Esophagus squamous epithelium (tissue), 5 donors: ENCODE data around the gene ABHD10. TPM values are rescaled to one million over a fixed set of nuclear protein-coding genes. Genes with fewer than 3 reads are reported as not detected.

ENCODE experiments used
- DNase-seq: peaks from one replicate; lab custom pipeline; 2025; lab: John Stamatoyannopoulos, UW
- H3K27ac ChIP-seq, 4 donors: fragments of 200-600 bp; sonication (generic); one replicate each; pipeline ENCODE4 v1.5.1; 2016 to 2019; ENCODE audit warnings: mild to moderate bottlenecking in 1 of 4
- H3K27me3 ChIP-seq, 4 donors: fragments of 200-600 bp; sonication (generic); 1 replicate in 3 of 4; 2 replicates in 1 of 4; pipeline versions ENCODE4 v1.5.1 to v1.6.0; 2017 to 2021; ENCODE audit warnings: antibody characterized with exemption in 1 of 4
- H3K36me3 ChIP-seq, 3 donors: fragments of 200-600 bp; sonication (generic); one replicate each; pipeline ENCODE4 v1.5.1; 2016 to 2019
- H3K4me1 ChIP-seq, 3 donors: fragments of 200-600 bp; sonication (generic); one replicate each; pipeline ENCODE4 v1.5.1; 2017 to 2019
- H3K4me3 ChIP-seq, 4 donors: fragments of 200-600 bp; sonication (generic); 1 replicate in 3 of 4; 2 replicates in 1 of 4; pipeline ENCODE4 v1.5.1; 2016 to 2019; ENCODE audit warnings: mild to moderate bottlenecking in 2 of 4, moderate library complexity in 1 of 4
- H3K9me3 ChIP-seq, 3 donors: fragments of 200-600 bp; sonication (generic); one replicate each; pipeline ENCODE4 v1.5.1; 2016 to 2019
- POLR2A ChIP-seq, 4 donors: fragments of 450-650 bp; IDR thresholded peaks; one replicate each; pipeline ENCODE4 v1.6.1; 2017; ENCODE audit warnings: antibody characterized with exemption in 4 of 4, mild to moderate bottlenecking in 4 of 4, moderate library complexity in 3 of 4
- WGBS, 2 donors: methylation state at CpG; one replicate each; pipeline ENCODE4 v1.1.5; 2018; 5-methylcytosine and 5-hydroxymethylcytosine counted together
- intact Hi-C: fragments of 100-400 bp; cut with DNase I; formaldehyde crosslinking; loops from one replicate; pipeline ENCODE4 v1.15.0; 2022
- total RNA-seq, 4 donors: library from RNA; depleted of rRNA; stranded (reverse); fragments of >200 nt; gene quantifications; one replicate each; pipeline ENCODE4 v1.1.0, GENCODE V29; 2016
- TF ChIP-seq, protein P1 (sequence below), 6 experiments: fragments of 450-650 bp in 4 of 6; fragments of 200-600 bp in 2 of 6; sonication (generic) in 2 of 6; IDR thresholded peaks; one replicate each; pipeline ENCODE4 v1.5.1; 2016 to 2019; ENCODE audit warnings: antibody characterized with exemption in 6 of 6, mild to moderate bottlenecking in 4 of 6, moderate library complexity in 4 of 6
- donor health status: DM: yes; HTN: yes; CAD: no.

The ABHD10 gene
- total RNA-seq, 4 donors from 2014 or later = 10.2 to 22.5 (median 13.1) TPM

DNA sequence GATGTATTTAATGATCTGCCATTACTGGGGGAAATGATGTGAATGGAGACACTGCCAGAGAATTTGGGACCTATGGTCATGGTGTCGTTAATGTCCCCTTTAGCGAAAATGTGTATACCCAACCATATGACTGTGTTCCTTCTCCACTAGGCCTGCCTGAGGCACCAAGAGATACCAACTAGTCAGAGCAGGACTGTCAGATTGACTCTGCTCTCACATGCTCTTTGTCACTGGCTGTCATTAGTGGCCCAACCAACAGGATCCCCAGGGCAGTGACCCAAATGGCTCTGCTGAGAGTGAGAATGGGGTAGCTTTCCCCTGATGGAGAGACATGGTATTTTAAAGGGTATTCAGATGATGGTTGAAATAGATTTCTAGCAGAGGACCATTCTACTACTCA is 22.7 kb downstream of the ABHD10 start:
- TF ChIP-seq, protein P1, sequence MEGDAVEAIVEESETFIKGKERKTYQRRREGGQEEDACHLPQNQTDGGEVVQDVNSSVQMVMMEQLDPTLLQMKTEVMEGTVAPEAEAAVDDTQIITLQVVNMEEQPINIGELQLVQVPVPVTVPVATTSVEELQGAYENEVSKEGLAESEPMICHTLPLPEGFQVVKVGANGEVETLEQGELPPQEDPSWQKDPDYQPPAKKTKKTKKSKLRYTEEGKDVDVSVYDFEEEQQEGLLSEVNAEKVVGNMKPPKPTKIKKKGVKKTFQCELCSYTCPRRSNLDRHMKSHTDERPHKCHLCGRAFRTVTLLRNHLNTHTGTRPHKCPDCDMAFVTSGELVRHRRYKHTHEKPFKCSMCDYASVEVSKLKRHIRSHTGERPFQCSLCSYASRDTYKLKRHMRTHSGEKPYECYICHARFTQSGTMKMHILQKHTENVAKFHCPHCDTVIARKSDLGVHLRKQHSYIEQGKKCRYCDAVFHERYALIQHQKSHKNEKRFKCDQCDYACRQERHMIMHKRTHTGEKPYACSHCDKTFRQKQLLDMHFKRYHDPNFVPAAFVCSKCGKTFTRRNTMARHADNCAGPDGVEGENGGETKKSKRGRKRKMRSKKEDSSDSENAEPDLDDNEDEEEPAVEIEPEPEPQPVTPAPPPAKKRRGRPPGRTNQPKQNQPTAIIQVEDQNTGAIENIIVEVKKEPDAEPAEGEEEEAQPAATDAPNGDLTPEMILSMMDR (IDR thresholded peaks at IDR 0.05) = no peak
- no peak for TF ChIP-seq POLR2A (IDR thresholded peaks at IDR 0.05)
- Histone ChIP-seq H3K4me1 (peaks cover 6 to 23% (median 10%) of the 10 kb centered on the region in 3 donors), H3K9me3 (no peaks in the 10 kb centered on the region), H3K4me3 (no peak overlapping the region), H3K27ac (no peak overlapping the region), H3K36me3 (no peaks in the 10 kb centered on the region), H3K27me3 (peaks cover 0 to 39% (median 0%) of the 10 kb centered on the region in 4 donors)
- whole genome bisulfite sequencing, 2 donors = 90 to 93% methylated on average over 2 of the region's 2 CpGs
- intact Hi-C loops = no loop called here
- no peak for DNase-seq

DNA sequence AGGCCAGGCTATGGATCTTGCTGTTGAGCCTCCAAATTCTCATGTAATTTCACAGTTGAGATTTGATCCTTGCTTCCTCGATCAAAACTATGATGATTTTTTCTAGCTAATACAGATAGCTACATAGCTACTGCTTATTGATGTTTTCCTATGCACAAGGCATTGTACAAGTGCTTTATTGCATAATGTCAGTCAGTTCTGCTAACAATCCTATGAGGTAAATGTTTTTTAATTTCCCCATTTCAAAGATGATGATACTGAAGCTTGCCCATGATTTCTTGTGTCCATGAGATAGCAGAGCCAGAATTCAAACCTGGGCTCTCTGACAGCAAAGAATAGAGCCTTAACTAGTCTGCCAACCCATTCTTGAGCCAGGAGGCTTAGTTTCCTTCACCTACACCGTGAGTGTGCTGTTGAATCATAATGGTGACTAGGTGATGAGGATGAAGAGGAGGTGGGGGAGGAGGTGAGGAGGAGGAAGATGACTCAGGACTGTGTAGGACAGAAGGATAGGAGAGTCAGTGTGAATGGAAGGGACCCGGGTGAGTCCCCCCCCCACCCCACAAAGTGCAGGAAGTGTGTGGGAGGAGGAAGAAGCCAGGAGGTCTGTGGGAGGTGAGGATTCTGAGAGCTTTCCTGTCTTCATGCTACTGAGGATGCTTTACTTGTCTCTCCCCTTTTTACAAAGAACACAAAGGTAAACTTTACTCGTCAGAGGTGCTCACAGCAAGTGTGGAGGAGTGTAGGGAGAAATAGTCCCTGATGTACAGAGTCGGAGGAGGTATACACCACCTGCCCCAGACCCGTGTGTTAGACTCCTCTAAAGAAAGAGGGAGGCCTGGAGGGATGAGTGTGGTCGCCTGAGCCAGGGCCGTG is 23.5 kb downstream of the ABHD10 start:
- no peak for DNase-seq
- WGBS, 2 donors = 61 to 62% methylated on average over 7 to 8 of the region's 8 CpGs
- Histone ChIP-seq H3K4me1 (peaks cover 6 to 23% (median 10%) of the 10 kb centered on the region in 3 donors), H3K27ac (no peak overlapping the region), H3K4me3 (no peak overlapping the region), H3K36me3 (no peaks in the 10 kb centered on the region), H3K27me3 (peaks cover 0 to 39% (median 0%) of the 10 kb centered on the region in 4 donors), H3K9me3 (no peaks in the 10 kb centered on the region)
- TF ChIP-seq, protein P1 (IDR thresholded peaks at IDR 0.05) = no peak
- no peak for TF ChIP-seq POLR2A (IDR thresholded peaks at IDR 0.05)
- intact Hi-C loops = no loop called here

DNA sequence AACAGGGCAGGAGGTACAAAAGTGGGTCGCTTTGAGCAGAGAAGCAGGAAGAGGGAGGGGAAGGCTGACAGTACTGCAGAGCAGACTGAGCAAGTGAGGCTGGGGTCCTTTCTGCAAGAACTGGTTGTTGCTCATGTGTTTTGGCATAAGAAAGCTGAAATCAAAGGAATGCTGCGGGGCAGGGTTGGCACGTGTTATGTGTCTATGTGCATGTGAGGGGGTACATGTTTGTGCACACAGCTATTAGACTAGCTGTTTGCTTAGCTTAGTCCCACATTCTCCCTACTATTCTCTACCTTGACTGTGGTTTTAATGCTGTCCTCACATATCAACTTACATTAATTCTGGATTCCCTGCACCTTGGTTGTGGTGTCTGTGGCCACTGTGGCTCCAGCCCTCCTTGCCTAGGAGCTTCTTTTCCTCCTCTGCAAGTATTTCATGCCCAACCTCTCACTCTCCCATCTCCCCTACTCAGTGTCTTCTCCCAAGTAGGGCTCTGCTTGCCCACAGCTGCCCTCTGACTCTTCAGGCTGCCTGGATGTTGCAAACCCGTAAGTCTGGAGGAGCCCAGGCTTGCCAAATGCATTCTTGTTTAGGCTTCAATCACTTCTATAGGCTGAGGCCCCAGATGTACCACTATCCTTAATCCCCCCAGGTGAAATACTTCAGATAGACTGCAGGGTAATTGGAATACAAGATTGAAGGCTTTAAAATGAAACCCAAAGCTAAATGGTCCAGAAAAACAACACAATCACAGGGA is 24.7 kb downstream of the ABHD10 start:
- no peaks in the 10 kb centered on the region for H3K9me3 ChIP-seq
- peaks cover 0 to 33% (median 0%) of the 10 kb centered on the region in 4 donors for H3K27me3 ChIP-seq
- TF ChIP-seq POLR2A (IDR thresholded peaks at IDR 0.05) = no peak
- TF ChIP-seq, protein P1 (IDR thresholded peaks at IDR 0.05) = no peak
- no peak overlapping the region for H3K27ac ChIP-seq
- no peaks in the 10 kb centered on the region for H3K36me3 ChIP-seq
- no peak for DNase-seq
- H3K4me1 ChIP-seq = peaks cover 8 to 20% (median 10%) of the 10 kb centered on the region in 3 donors
- no peak overlapping the region for H3K4me3 ChIP-seq
- WGBS, 2 donors = 45 to 54% methylated on average over 4 of the region's 4 CpGs
- intact Hi-C loops = no loop called here

DNA sequence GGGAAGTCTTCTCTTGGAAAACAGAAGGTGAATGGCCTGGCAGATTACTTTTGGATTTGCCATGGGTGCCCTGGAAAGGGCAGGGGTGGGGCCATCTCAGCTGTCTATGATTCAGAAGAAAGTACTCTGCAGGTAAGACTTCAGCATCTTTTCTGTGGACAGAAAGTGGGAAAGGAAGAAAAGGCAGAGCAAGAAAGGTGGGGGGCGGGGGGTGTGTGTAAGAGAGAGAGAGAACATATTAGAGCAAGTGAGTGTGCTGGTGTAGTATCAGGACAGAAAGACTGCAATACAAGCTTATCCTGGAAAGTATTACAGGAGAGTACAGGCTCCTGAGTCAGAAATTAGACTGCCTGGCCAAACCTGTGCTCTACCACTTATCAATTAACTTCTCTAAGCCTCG is 25.4 kb downstream of the ABHD10 start:
- WGBS, 2 donors = 63 to 81% methylated on average over 2 of the region's 2 CpGs
- H3K4me1 ChIP-seq = peaks cover 3 to 13% (median 4%) of the 10 kb centered on the region in 3 donors
- intact Hi-C loops = no loop called here

More for the DNA sequence above, 25.4 kb downstream of the ABHD10 start:
- Histone ChIP-seq H3K36me3 (no peaks in the 10 kb centered on the region), H3K27me3 (peaks cover 0 to 26% (median 0%) of the 10 kb centered on the region in 4 donors), H3K4me3 (no peak overlapping the region), H3K27ac (no peak overlapping the region), H3K9me3 (no peaks in the 10 kb centered on the region)
- TF ChIP-seq POLR2A (IDR thresholded peaks at IDR 0.05) = no peak
- TF ChIP-seq, protein P1 (IDR thresholded peaks at IDR 0.05) = no peak
- no peak for DNase-seq
